Liver (tissue), 3 donors: ENCODE results near the gene SLX9.

Experiments
- HNF4A ChIP-seq, 2 donors: conservative IDR thresholded peaks; 2 replicates each; pipeline ENCODE4 v1.6.1; 2016; ENCODE audit warnings: antibody characterized with exemption in 2 of 2, mild to moderate bottlenecking in 2 of 2
- JUND ChIP-seq, 2 donors: IDR thresholded peaks; 2 replicates each; pipeline ENCODE4 v1.6.1; 2016; ENCODE audit warnings: antibody characterized with exemption in 2 of 2
- MAX ChIP-seq: IDR thresholded peaks from 2 replicates; pipeline ENCODE4 v1.6.1; 2016; ENCODE audit warnings: antibody characterized with exemption
- RAD21 ChIP-seq, 2 donors: IDR thresholded peaks; 2 replicates each; pipeline ENCODE4 v1.6.1; 2016; ENCODE audit warnings: antibody characterized with exemption in 2 of 2, mild to moderate bottlenecking in 2 of 2
- REST ChIP-seq: IDR thresholded peaks from 2 replicates; pipeline ENCODE4 v1.6.1; 2016; ENCODE audit warnings: antibody characterized with exemption, mild to moderate bottlenecking
- RXRA ChIP-seq, 2 donors: IDR thresholded peaks; 2 replicates each; pipeline ENCODE4 v1.6.1; 2017 to 2018; ENCODE audit warnings: antibody characterized with exemption in 2 of 2, mild to moderate bottlenecking in 1 of 2
- SP1 ChIP-seq: IDR thresholded peaks from 2 replicates; pipeline ENCODE4 v1.6.1; 2018; ENCODE audit warnings: antibody characterized with exemption, mild to moderate bottlenecking
- TAF1 ChIP-seq: conservative IDR thresholded peaks from 2 replicates; pipeline ENCODE4 v1.6.1; 2016; ENCODE audit warnings: antibody characterized with exemption, mild to moderate bottlenecking
- YY1 ChIP-seq: IDR thresholded peaks from 2 replicates; pipeline ENCODE4 v1.6.1; 2016; ENCODE audit warnings: antibody characterized with exemption, mild to moderate bottlenecking
- ZBTB33 ChIP-seq: IDR thresholded peaks from 2 replicates; pipeline ENCODE4 v1.6.1; 2016; ENCODE audit warnings: antibody characterized with exemption
- TF ChIP-seq, protein P1 (sequence below): fragments of 150-350 bp; IDR thresholded peaks from 2 replicates; pipeline ENCODE4 v1.5.1; 2017; ENCODE audit warnings: improper control_type of control experiment, low read depth, low read length; ENCODE audit not compliant: missing input control
- TF ChIP-seq, protein P2 (sequence below): IDR thresholded peaks from 2 replicates; pipeline ENCODE4 v1.6.1; 2016; ENCODE audit warnings: antibody characterized with exemption
- donor health status: healthy.
- donor health status: healthy.

GRCh38 chr21:44891631-44892031 lies 48.2 kb upstream of the SLX9 start:
- TF ChIP-seq RAD21 (IDR thresholded peaks at IDR 0.05), result no peak
- TF ChIP-seq, protein P1, sequence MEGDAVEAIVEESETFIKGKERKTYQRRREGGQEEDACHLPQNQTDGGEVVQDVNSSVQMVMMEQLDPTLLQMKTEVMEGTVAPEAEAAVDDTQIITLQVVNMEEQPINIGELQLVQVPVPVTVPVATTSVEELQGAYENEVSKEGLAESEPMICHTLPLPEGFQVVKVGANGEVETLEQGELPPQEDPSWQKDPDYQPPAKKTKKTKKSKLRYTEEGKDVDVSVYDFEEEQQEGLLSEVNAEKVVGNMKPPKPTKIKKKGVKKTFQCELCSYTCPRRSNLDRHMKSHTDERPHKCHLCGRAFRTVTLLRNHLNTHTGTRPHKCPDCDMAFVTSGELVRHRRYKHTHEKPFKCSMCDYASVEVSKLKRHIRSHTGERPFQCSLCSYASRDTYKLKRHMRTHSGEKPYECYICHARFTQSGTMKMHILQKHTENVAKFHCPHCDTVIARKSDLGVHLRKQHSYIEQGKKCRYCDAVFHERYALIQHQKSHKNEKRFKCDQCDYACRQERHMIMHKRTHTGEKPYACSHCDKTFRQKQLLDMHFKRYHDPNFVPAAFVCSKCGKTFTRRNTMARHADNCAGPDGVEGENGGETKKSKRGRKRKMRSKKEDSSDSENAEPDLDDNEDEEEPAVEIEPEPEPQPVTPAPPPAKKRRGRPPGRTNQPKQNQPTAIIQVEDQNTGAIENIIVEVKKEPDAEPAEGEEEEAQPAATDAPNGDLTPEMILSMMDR, result no peak
- no peak for TF ChIP-seq MAX
- TF ChIP-seq TAF1, result no peak
- no peak for TF ChIP-seq HNF4A (conservative IDR thresholded peaks at IDR 0.05)
- TF ChIP-seq YY1, result no peak
- no peak for TF ChIP-seq REST
- no peak for TF ChIP-seq ZBTB33
- TF ChIP-seq JUND (IDR thresholded peaks at IDR 0.05), result no peak
- no peak for TF ChIP-seq SP1
- TF ChIP-seq RXRA (IDR thresholded peaks at IDR 0.05), result no peak
- TF ChIP-seq, protein P2, sequence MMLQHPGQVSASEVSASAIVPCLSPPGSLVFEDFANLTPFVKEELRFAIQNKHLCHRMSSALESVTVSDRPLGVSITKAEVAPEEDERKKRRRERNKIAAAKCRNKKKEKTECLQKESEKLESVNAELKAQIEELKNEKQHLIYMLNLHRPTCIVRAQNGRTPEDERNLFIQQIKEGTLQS, result no peak
